ENCODE data around the gene C2. TPM values are rescaled to one million over a fixed set of nuclear protein-coding genes. Genes with fewer than 3 reads are reported as not detected.

Gene C2
- total RNA-seq, 1 experiment from 2014 or later: 0.66 TPM

DNA sequence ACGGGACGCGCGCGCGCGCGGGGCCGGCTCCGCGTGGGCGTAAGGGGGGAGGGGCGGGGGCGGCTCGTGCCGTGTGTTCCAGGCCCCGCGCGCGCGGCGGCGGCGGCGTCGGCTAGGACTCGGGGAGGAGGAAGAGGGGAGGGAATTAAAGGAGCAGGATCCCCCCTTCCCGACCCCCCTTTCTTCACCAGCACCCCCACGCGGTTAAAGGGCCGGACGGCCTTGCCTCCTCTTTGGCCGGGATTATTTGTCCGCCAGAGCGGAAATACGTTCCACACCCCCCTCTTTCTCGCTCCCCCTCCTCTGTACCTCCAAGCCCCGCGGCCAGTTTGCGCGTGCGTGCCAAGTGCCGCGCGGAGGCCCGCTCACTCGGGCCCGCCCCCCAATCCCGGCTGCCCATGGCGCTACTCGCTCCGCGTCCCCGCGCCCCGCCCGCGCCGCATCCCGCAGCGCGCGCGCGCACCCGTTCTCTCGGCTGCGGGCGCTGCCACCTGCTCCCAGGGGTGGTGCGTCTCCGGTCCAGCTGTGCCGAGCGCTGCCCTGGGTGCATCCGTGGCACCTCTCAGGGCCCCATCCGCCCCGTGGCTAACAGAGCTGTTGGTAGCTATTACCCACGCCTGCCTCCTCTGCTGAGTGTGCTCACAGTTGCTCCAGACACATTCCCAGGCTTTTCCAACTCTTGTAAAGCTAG is 25.4 kb upstream of the C2 start, which contains the start of gene ZBTB12:
Gene ZBTB12, minus strand, starts transcription at position 134 of the 691 bp plus-strand sequence. CDS start 781 bp downstream, outside the sequence.
- Histone ChIP-seq H4K8ac (replicated peaks; ENCODE audit: insufficient read length, low read depth, low read length) (no peak within 1 kb of the TSS), H3T11ph (ENCODE audit: low read length) (no peak within 1 kb of the TSS), H2BK12ac (ENCODE audit: insufficient read length, low read depth, low read length) (no peak within 1 kb of the TSS), H3K23me2 (ENCODE audit: insufficient read length, low read depth, low read length, poor library complexity, severe bottlenecking) (peaks cover 7% of the 10 kb centered on the region), H3K79me2 (ENCODE audit: insufficient read depth, low read length) (no peaks in the 10 kb centered on the region), H3K9ac (ENCODE audit: extremely low read depth, insufficient read length, low read length) (peak within 1 kb of the TSS; percentile 17), H3K4me1 (ENCODE audit: insufficient read depth, low read length) (no peaks in the 10 kb centered on the region; the same call in 1 of the 2 replicates), H3K79me1 (ENCODE audit: insufficient read depth, low read depth, low read length, poor library complexity, severe bottlenecking) (no peaks in the 10 kb centered on the region), H3K4ac (ENCODE audit: low read depth, low read length) (no peak within 1 kb of the TSS), H3K27ac (ENCODE audit: insufficient read length, low read depth, low read length) (no peak within 1 kb of the TSS), H3K56ac (ENCODE audit: insufficient read length, low read depth, low read length) (no peak within 1 kb of the TSS), H2AFZ (ENCODE audit: low read length) (no peak within 1 kb of the TSS), H2BK20ac (ENCODE audit: low read depth, low read length, poor library complexity, severe bottlenecking) (no peak within 1 kb of the TSS), H3K18ac (ENCODE audit: insufficient read length, low read depth, low read length) (peak within 1 kb of the TSS; percentile 41), H4K20me1 (ENCODE audit: control insufficient read depth, insufficient read depth, insufficient read length) (no peaks in the 10 kb centered on the region), H2BK5ac (ENCODE audit: insufficient read length, low read length) (no peak within 1 kb of the TSS), H3K4me2 (ENCODE audit: insufficient read depth, insufficient read length, low read length) (peak within 1 kb of the TSS; percentile 72), H4K5ac (ENCODE audit: insufficient read length, low read depth, low read length) (no peak within 1 kb of the TSS), H3K14ac (ENCODE audit: insufficient read depth, low read length) (peak within 1 kb of the TSS; percentile 49; the same call in 1 of the 2 replicates), H3K23ac (ENCODE audit: insufficient read length, low read depth, low read length) (no peak within 1 kb of the TSS), H2AK5ac (ENCODE audit: insufficient read length, low read length) (no peak within 1 kb of the TSS), H2BK120ac (ENCODE audit: low read depth, low read length, poor library complexity, severe bottlenecking) (no peak within 1 kb of the TSS), H4K91ac (ENCODE audit: insufficient read length, low read depth, low read length) (no peak within 1 kb of the TSS), H2BK15ac (ENCODE audit: low read depth, low read length) (no peak within 1 kb of the TSS), H3K9me3 (ENCODE audit: control insufficient read depth, low read depth, low read length) (no peaks in the 10 kb centered on the region), H3K27me3 (ENCODE audit: insufficient read depth, low read length) (no peaks in the 10 kb centered on the region)
- TF ChIP-seq, protein P1, sequence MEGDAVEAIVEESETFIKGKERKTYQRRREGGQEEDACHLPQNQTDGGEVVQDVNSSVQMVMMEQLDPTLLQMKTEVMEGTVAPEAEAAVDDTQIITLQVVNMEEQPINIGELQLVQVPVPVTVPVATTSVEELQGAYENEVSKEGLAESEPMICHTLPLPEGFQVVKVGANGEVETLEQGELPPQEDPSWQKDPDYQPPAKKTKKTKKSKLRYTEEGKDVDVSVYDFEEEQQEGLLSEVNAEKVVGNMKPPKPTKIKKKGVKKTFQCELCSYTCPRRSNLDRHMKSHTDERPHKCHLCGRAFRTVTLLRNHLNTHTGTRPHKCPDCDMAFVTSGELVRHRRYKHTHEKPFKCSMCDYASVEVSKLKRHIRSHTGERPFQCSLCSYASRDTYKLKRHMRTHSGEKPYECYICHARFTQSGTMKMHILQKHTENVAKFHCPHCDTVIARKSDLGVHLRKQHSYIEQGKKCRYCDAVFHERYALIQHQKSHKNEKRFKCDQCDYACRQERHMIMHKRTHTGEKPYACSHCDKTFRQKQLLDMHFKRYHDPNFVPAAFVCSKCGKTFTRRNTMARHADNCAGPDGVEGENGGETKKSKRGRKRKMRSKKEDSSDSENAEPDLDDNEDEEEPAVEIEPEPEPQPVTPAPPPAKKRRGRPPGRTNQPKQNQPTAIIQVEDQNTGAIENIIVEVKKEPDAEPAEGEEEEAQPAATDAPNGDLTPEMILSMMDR (conservative IDR thresholded peaks at IDR 0.05): no peak
- H3K36me3 Mint-ChIP-seq (ENCODE audit: insufficient read depth in 1 of 3, low read depth in 3 of 3): peaks cover 6 to 11% (median 11%) of the 10 kb centered on the region in 3 experiments
- no peaks in the 10 kb centered on the region; a peak in 1 of 5 replicates for H3K9me3 Mint-ChIP-seq
- WGBS (ENCODE audit: extremely low coverage, insufficient read length, low lambda C conversion rate): no CpG with 5 or more reads among the region's 77 CpGs
- no peaks in the 10 kb centered on the region; the same call in 1 of the 2 replicates for H3K27me3 Mint-ChIP-seq (ENCODE audit: low read depth)
- H3K4me1 Mint-ChIP-seq: peaks cover 27 to 43% of the 10 kb centered on the region in 2 experiments
- peak within 1 kb of the TSS; percentile 35 to 80 (median 70); a peak in 6 of 7 replicates for H3K27ac Mint-ChIP-seq
- DNase-seq: peak; percentile 94
- H3K4me3 Mint-ChIP-seq: peak within 1 kb of the TSS; percentile 66 to 83

Measured in H9 (cell line).